ENCODE results near the gene ARHGAP21. TPM values are rescaled to one million over a fixed set of nuclear protein-coding genes. Genes with fewer than 3 reads are reported as not detected.

ARHGAP21 gene
- total RNA-seq, 1 experiment from 2014 or later = 59.4 TPM

DNA sequence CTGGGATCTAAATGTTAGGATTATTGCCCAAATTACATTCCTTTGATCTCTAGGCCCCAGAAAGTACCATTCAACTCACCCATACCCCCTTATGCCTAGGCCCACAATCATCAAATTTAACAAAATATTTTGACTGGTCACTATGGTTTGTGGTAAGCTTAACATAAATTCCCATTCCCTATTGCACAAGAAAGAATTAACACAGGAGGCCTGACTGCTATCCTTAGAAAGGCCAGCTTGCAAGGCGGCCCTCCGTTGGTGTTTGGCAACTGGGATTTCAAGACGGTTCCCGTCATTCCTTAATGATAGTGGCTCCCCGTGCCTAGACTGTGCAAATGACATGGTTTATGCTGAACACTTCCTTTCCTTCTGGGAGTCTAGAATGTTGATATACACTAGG is 29.6 kb downstream of the ARHGAP21 start:
- H3K79me2 ChIP-seq (ENCODE audit: insufficient read depth, low read length) = no peaks in the 10 kb centered on the region
- H3K18ac ChIP-seq (ENCODE audit: insufficient read length, low read depth, low read length) = no peak overlapping the region
- H3K23ac ChIP-seq (ENCODE audit: insufficient read length, low read depth, low read length) = no peak overlapping the region
- no peak overlapping the region for H2AK5ac ChIP-seq (ENCODE audit: insufficient read length, low read length)
- H4K20me1 ChIP-seq (ENCODE audit: control insufficient read depth, insufficient read depth, insufficient read length) = no peaks in the 10 kb centered on the region
- TF ChIP-seq, protein P1, sequence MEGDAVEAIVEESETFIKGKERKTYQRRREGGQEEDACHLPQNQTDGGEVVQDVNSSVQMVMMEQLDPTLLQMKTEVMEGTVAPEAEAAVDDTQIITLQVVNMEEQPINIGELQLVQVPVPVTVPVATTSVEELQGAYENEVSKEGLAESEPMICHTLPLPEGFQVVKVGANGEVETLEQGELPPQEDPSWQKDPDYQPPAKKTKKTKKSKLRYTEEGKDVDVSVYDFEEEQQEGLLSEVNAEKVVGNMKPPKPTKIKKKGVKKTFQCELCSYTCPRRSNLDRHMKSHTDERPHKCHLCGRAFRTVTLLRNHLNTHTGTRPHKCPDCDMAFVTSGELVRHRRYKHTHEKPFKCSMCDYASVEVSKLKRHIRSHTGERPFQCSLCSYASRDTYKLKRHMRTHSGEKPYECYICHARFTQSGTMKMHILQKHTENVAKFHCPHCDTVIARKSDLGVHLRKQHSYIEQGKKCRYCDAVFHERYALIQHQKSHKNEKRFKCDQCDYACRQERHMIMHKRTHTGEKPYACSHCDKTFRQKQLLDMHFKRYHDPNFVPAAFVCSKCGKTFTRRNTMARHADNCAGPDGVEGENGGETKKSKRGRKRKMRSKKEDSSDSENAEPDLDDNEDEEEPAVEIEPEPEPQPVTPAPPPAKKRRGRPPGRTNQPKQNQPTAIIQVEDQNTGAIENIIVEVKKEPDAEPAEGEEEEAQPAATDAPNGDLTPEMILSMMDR (conservative IDR thresholded peaks at IDR 0.05) = no peak
- no peak overlapping the region for H4K5ac ChIP-seq (ENCODE audit: insufficient read length, low read depth, low read length)
- no peak overlapping the region for H2BK120ac ChIP-seq (ENCODE audit: low read depth, low read length, poor library complexity, severe bottlenecking)
- Mint-ChIP-seq H3K9me3 (no peaks in the 10 kb centered on the region), H3K27me3 (ENCODE audit: low read depth) (no peaks in the 10 kb centered on the region), H3K4me1 (peaks cover 14 to 20% of the 10 kb centered on the region in 2 experiments), H3K4me3 (no peak overlapping the region), H3K27ac (no peak overlapping the region), H3K36me3 (ENCODE audit: insufficient read depth in 1 of 3, low read depth in 3 of 3) (no peaks in the 10 kb centered on the region)
- no peaks in the 10 kb centered on the region for H3K27me3 ChIP-seq (ENCODE audit: insufficient read depth, low read length)
- no peak overlapping the region for H2BK15ac ChIP-seq (ENCODE audit: low read depth, low read length)
- no peak overlapping the region for H3K27ac ChIP-seq (ENCODE audit: insufficient read length, low read depth, low read length)
- no peak overlapping the region for H3K4ac ChIP-seq (ENCODE audit: low read depth, low read length)
- no peak overlapping the region for H4K8ac ChIP-seq (replicated peaks; ENCODE audit: insufficient read length, low read depth, low read length)
- H3K9ac ChIP-seq (ENCODE audit: extremely low read depth, insufficient read length, low read length) = no peak overlapping the region
- no peaks in the 10 kb centered on the region for H3K79me1 ChIP-seq (ENCODE audit: insufficient read depth, low read depth, low read length, poor library complexity, severe bottlenecking)
- no peak overlapping the region for H3K4me2 ChIP-seq (ENCODE audit: insufficient read depth, insufficient read length, low read length)
- no peak overlapping the region for H2AFZ ChIP-seq (ENCODE audit: low read length)
- H3T11ph ChIP-seq (ENCODE audit: low read length) = no peak overlapping the region
- no peaks in the 10 kb centered on the region for H3K4me1 ChIP-seq (ENCODE audit: insufficient read depth, low read length)
- H3K56ac ChIP-seq (ENCODE audit: insufficient read length, low read depth, low read length) = no peak overlapping the region
- H3K23me2 ChIP-seq (ENCODE audit: insufficient read length, low read depth, low read length, poor library complexity, severe bottlenecking) = no peaks in the 10 kb centered on the region
- H2BK20ac ChIP-seq (ENCODE audit: low read depth, low read length, poor library complexity, severe bottlenecking) = no peak overlapping the region
- no peak overlapping the region for H3K14ac ChIP-seq (ENCODE audit: insufficient read depth, low read length)
- WGBS (ENCODE audit: extremely low coverage, insufficient read length, low lambda C conversion rate) = no CpG with 5 or more reads among the region's 5 CpGs
- no peak overlapping the region for H2BK12ac ChIP-seq (ENCODE audit: insufficient read length, low read depth, low read length)
- no peak for DNase-seq
- H3K9me3 ChIP-seq (ENCODE audit: control insufficient read depth, low read depth, low read length) = no peaks in the 10 kb centered on the region
- no peak overlapping the region for H4K91ac ChIP-seq (ENCODE audit: insufficient read length, low read depth, low read length)
- H2BK5ac ChIP-seq (ENCODE audit: insufficient read length, low read length) = no peak overlapping the region

All from H9 (cell line).